H9 (cell line): ENCODE measurements around the gene ZC3HAV1. TPM values are rescaled to one million over a fixed set of nuclear protein-coding genes. Genes with fewer than 3 reads are reported as not detected.

ENCODE experiments used
- DNase-seq: peaks from one replicate; pipeline ENCODE4 v3.0.0-alpha.2; 2017
- H2AFZ ChIP-seq: one replicate; pipeline ENCODE4 v1.6.1; 2013; ENCODE audit warnings: mild to moderate bottlenecking, low read length, control low read depth, moderate library complexity
- H2AK5ac ChIP-seq: 2 replicates; pipeline ENCODE4 v1.6.1; 2013; ENCODE audit warnings: low read length, control low read depth, mixed read lengths; ENCODE audit not compliant: insufficient read length
- H2BK120ac ChIP-seq: one replicate; pipeline ENCODE4 v1.6.1; 2013; ENCODE audit warnings: low read depth, mild to moderate bottlenecking, low read length, control low read depth, inconsistent platforms; ENCODE audit not compliant: poor library complexity, severe bottlenecking
- H2BK12ac ChIP-seq: 2 replicates; pipeline ENCODE4 v1.6.1; 2013; ENCODE audit warnings: low read length, control low read depth, mixed read lengths, low read depth; ENCODE audit not compliant: insufficient read length
- H2BK15ac ChIP-seq: 2 replicates; pipeline ENCODE4 v1.6.1; 2013; ENCODE audit warnings: low read depth, low read length, control low read depth
- H2BK20ac ChIP-seq: one replicate; pipeline ENCODE4 v1.6.1; 2013; ENCODE audit warnings: low read depth, mild to moderate bottlenecking, low read length, control low read depth, inconsistent platforms; ENCODE audit not compliant: poor library complexity, severe bottlenecking
- H2BK5ac ChIP-seq: 2 replicates; pipeline ENCODE4 v1.6.1; 2013; ENCODE audit warnings: low read length, control low read depth, mixed read lengths; ENCODE audit not compliant: insufficient read length
- H3K14ac ChIP-seq: 2 replicates; pipeline ENCODE4 v1.6.1; 2013; ENCODE audit warnings: low read length, control low read depth; ENCODE audit not compliant: insufficient read depth
- H3K18ac ChIP-seq: 2 replicates; pipeline ENCODE4 v1.6.1; 2013; ENCODE audit warnings: low read depth, mild to moderate bottlenecking, mixed read lengths, low read length, control low read depth; ENCODE audit not compliant: insufficient read length
- H3K23ac ChIP-seq: 2 replicates; pipeline ENCODE4 v1.6.1; 2013; ENCODE audit warnings: low read length, control low read depth, mixed read lengths, low read depth; ENCODE audit not compliant: insufficient read length
- H3K23me2 ChIP-seq: 2 replicates; pipeline ENCODE4 v1.6.1; 2013; ENCODE audit warnings: low read depth, mild to moderate bottlenecking, mixed read lengths, low read length, control low read depth; ENCODE audit not compliant: insufficient read length, poor library complexity, severe bottlenecking
- H3K27ac ChIP-seq: 2 replicates; pipeline ENCODE4 v1.5.1; 2013; ENCODE audit warnings: low read length, control low read depth, mixed read lengths, low read depth; ENCODE audit not compliant: insufficient read length
- H3K27me3 ChIP-seq: 2 replicates; pipeline ENCODE4 v1.6.1; 2013; ENCODE audit warnings: low read length, control low read depth, inconsistent platforms; ENCODE audit not compliant: insufficient read depth
- H3K4ac ChIP-seq: 2 replicates; pipeline ENCODE4 v1.6.1; 2013; ENCODE audit warnings: low read depth, mild to moderate bottlenecking, control low read depth, inconsistent platforms, low read length, moderate library complexity
- H3K4me1 ChIP-seq: 2 replicates; pipeline ENCODE4 v1.6.1; 2013; ENCODE audit warnings: low read length, control low read depth, inconsistent platforms; ENCODE audit not compliant: insufficient read depth
- H3K4me2 ChIP-seq: 2 replicates; pipeline ENCODE4 v1.6.1; 2013; ENCODE audit warnings: low read length, control low read depth, mixed read lengths; ENCODE audit not compliant: insufficient read length, insufficient read depth
- H3K56ac ChIP-seq: 2 replicates; pipeline ENCODE4 v1.6.1; 2013; ENCODE audit warnings: low read depth, mild to moderate bottlenecking, mixed read lengths, low read length, control low read depth; ENCODE audit not compliant: insufficient read length
- H3K79me1 ChIP-seq: 2 replicates; pipeline ENCODE4 v1.6.1; 2013; ENCODE audit warnings: low read depth, mild to moderate bottlenecking, moderate library complexity, low read length, control low read depth, inconsistent platforms; ENCODE audit not compliant: insufficient read depth, poor library complexity, severe bottlenecking
- H3K79me2 ChIP-seq: 2 replicates; pipeline ENCODE4 v1.6.1; 2013; ENCODE audit warnings: low read length, control low read depth, inconsistent platforms; ENCODE audit not compliant: insufficient read depth
- H3K9ac ChIP-seq: 2 replicates; pipeline ENCODE4 v1.6.1; 2013; ENCODE audit warnings: low read length, control low read depth, mixed read lengths; ENCODE audit not compliant: insufficient read length; ENCODE audit errors: extremely low read depth
- H3K9me3 ChIP-seq: one replicate; pipeline ENCODE4 v1.6.1; 2013; ENCODE audit warnings: low read depth, low read length, inconsistent platforms; ENCODE audit not compliant: control insufficient read depth
- H3T11ph ChIP-seq: one replicate; pipeline ENCODE4 v1.6.1; 2013; ENCODE audit warnings: mild to moderate bottlenecking, low read length, control low read depth, inconsistent platforms
- H4K20me1 ChIP-seq: one replicate; pipeline ENCODE4 v1.6.1; 2013; ENCODE audit not compliant: control insufficient read depth, insufficient read length, insufficient read depth
- H4K5ac ChIP-seq: 2 replicates; pipeline ENCODE4 v1.6.1; 2013; ENCODE audit warnings: low read depth, mild to moderate bottlenecking, mixed read lengths, low read length, control low read depth; ENCODE audit not compliant: insufficient read length
- H4K8ac ChIP-seq: replicated peaks from 2 replicates; pipeline ENCODE4 v1.6.1; 2013; ENCODE audit warnings: low read length, control low read depth, mixed read lengths, low read depth; ENCODE audit not compliant: insufficient read length
- H4K91ac ChIP-seq: 2 replicates; pipeline ENCODE4 v1.6.1; 2013; ENCODE audit warnings: low read depth, mild to moderate bottlenecking, moderate library complexity, mixed read lengths, low read length, control low read depth; ENCODE audit not compliant: insufficient read length
- H3K27ac Mint-ChIP-seq, 3 experiments: 2 replicates in 2 of 3; 3 replicates in 1 of 3; pipeline ENCODE4 v1.8.0; 2020 to 2021; ENCODE audit warnings: mixed read lengths in 3 of 3, mild to moderate bottlenecking in 1 of 3, moderate library complexity in 1 of 3
- H3K27me3 Mint-ChIP-seq: 2 replicates; pipeline ENCODE4 v1.8.0; 2021; ENCODE audit warnings: low read depth, mild to moderate bottlenecking, moderate library complexity, mixed read lengths
- H3K36me3 Mint-ChIP-seq, 3 experiments: 2 replicates in 2 of 3; 3 replicates in 1 of 3; pipeline ENCODE4 v1.8.0; 2020 to 2021; ENCODE audit warnings: low read depth in 3 of 3, mixed read lengths in 3 of 3; ENCODE audit not compliant: insufficient read depth in 1 of 3
- H3K4me1 Mint-ChIP-seq, 2 experiments: 2 replicates each; pipeline ENCODE4 v1.8.0; 2020; ENCODE audit warnings: mixed read lengths in 2 of 2
- H3K4me3 Mint-ChIP-seq, 2 experiments: 2 replicates in 1 of 2; 3 replicates in 1 of 2; pipeline ENCODE4 v1.8.0; 2020 to 2021; ENCODE audit warnings: mild to moderate bottlenecking in 2 of 2, mixed read lengths in 2 of 2, moderate library complexity in 1 of 2
- H3K9me3 Mint-ChIP-seq, 2 experiments: 2 replicates in 1 of 2; 3 replicates in 1 of 2; pipeline ENCODE4 v1.8.0; 2020; ENCODE audit warnings: mild to moderate bottlenecking in 2 of 2, mixed read lengths in 2 of 2, moderate library complexity in 1 of 2
- WGBS: extraction: QIAGEN DNeasy Blood & Tissue Kit; methylation state at CpG from one replicate; pipeline ENCODE4 v1.1.7; 2013; ENCODE audit warnings: missing lambda C conversion rate, low lambda C conversion rate, mixed read lengths; ENCODE audit not compliant: insufficient read length; ENCODE audit errors: extremely low coverage; 5-methylcytosine and 5-hydroxymethylcytosine counted together
- total RNA-seq: library from RNA; stranded (reverse); gene quantifications from 2 replicates; pipeline ENCODE4 v1.2.1, GENCODE V29; 2021
- TF ChIP-seq, protein P1 (sequence below): fragments of 200-600 bp; sonication (generic); conservative IDR thresholded peaks from 3 replicates; pipeline ENCODE4 v1.8.0; 2021; ENCODE audit warnings: antibody characterized with exemption, mild to moderate bottlenecking

ZC3HAV1 gene
- total RNA-seq, 1 experiment from 2014 or later = 32.8 TPM

DNA sequence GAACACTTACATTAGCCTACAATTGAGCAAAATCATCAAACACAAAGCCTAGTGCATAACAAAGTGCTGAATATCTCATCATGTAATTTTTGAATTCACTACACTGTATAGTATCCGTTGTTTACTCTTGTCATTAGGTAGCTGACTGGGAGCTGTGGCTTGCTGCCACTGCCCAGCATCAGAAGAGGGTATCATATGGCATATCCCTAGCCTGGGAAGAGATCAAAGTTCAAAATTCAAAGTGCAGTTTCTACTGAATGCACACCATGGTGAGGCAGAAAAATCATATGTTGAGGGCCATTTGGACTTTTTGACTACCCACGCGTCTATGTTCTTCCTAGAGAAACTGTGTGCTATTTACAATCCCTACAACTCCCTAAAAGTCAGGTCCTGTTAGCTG lies 7.5 kb upstream of the ZC3HAV1 start:
- H3K79me2 ChIP-seq = no peaks in the 10 kb centered on the region
- no peak overlapping the region for H3K4me2 ChIP-seq
- no peak overlapping the region for H3K56ac ChIP-seq
- no peak overlapping the region for H4K5ac ChIP-seq
- H3K14ac ChIP-seq = no peak overlapping the region
- no peak overlapping the region for H3K18ac ChIP-seq
- no peak overlapping the region for H4K91ac ChIP-seq
- no peak overlapping the region for H2BK20ac ChIP-seq
- no peak overlapping the region for H3K4ac ChIP-seq
- no peak overlapping the region for H3K9ac ChIP-seq
- no peak overlapping the region for H3K23ac ChIP-seq
- H3K27me3 ChIP-seq = no peaks in the 10 kb centered on the region
- no peaks in the 10 kb centered on the region for H4K20me1 ChIP-seq
- H2AFZ ChIP-seq = no peak overlapping the region
- H2BK15ac ChIP-seq = no peak overlapping the region
- H2BK120ac ChIP-seq = no peak overlapping the region
- peaks cover 4% of the 10 kb centered on the region; the same call in 1 of the 2 replicates for H3K4me1 ChIP-seq
- Mint-ChIP-seq H3K27ac (no peak overlapping the region), H3K4me1 (peaks cover 0 to 6% of the 10 kb centered on the region in 2 experiments; a peak in 1 of 4 replicates), H3K9me3 (no peaks in the 10 kb centered on the region), H3K4me3 (no peak overlapping the region), H3K27me3 (no peaks in the 10 kb centered on the region; the same call in 1 of the 2 replicates), H3K36me3 (no peaks in the 10 kb centered on the region)
- H4K8ac ChIP-seq = no peak overlapping the region
- no peak for DNase-seq
- no peak overlapping the region for H2BK5ac ChIP-seq
- no peak overlapping the region for H2BK12ac ChIP-seq
- no peaks in the 10 kb centered on the region for H3K23me2 ChIP-seq
- TF ChIP-seq, protein P1, sequence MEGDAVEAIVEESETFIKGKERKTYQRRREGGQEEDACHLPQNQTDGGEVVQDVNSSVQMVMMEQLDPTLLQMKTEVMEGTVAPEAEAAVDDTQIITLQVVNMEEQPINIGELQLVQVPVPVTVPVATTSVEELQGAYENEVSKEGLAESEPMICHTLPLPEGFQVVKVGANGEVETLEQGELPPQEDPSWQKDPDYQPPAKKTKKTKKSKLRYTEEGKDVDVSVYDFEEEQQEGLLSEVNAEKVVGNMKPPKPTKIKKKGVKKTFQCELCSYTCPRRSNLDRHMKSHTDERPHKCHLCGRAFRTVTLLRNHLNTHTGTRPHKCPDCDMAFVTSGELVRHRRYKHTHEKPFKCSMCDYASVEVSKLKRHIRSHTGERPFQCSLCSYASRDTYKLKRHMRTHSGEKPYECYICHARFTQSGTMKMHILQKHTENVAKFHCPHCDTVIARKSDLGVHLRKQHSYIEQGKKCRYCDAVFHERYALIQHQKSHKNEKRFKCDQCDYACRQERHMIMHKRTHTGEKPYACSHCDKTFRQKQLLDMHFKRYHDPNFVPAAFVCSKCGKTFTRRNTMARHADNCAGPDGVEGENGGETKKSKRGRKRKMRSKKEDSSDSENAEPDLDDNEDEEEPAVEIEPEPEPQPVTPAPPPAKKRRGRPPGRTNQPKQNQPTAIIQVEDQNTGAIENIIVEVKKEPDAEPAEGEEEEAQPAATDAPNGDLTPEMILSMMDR = no peak
- H3K27ac ChIP-seq = no peak overlapping the region
- H2AK5ac ChIP-seq = no peak overlapping the region
- no peaks in the 10 kb centered on the region for H3K79me1 ChIP-seq
- WGBS = no CpG with 5 or more reads among the region's 3 CpGs
- H3K9me3 ChIP-seq = no peaks in the 10 kb centered on the region
- H3T11ph ChIP-seq = no peak overlapping the region
